Neural crest cell (in vitro differentiated cells): ENCODE measurements around the gene NSMCE1. TPM values are rescaled to one million over a fixed set of nuclear protein-coding genes. Genes with fewer than 3 reads are reported as not detected.

Experiments
- DNase-seq: peaks from one replicate; pipeline ENCODE4 v3.0.0; 2021; ENCODE audit warnings: low read depth, mixed read lengths, low spot score
- H3K27ac Mint-ChIP-seq: one replicate; pipeline ENCODE4 v1.8.0; 2021; ENCODE audit warnings: mild to moderate bottlenecking, mixed read lengths; ENCODE audit not compliant: unreplicated experiment
- H3K27me3 Mint-ChIP-seq: 2 replicates; pipeline ENCODE4 v1.8.0; 2021; ENCODE audit warnings: low read depth, mild to moderate bottlenecking, mixed read lengths
- H3K36me3 Mint-ChIP-seq: 2 replicates; pipeline ENCODE4 v1.8.0; 2021; ENCODE audit warnings: low read depth, mild to moderate bottlenecking, mixed read lengths
- H3K4me1 Mint-ChIP-seq: 2 replicates; pipeline ENCODE4 v1.8.0; 2021; ENCODE audit warnings: mixed read lengths
- H3K4me3 Mint-ChIP-seq: one replicate; pipeline ENCODE4 v1.8.0; 2021; ENCODE audit warnings: mild to moderate bottlenecking, mixed read lengths
- H3K9me3 Mint-ChIP-seq: 2 replicates; pipeline ENCODE4 v1.8.0; 2021; ENCODE audit warnings: mixed read lengths
- total RNA-seq: library from RNA; stranded (reverse); gene quantifications from 2 replicates; pipeline ENCODE4 v1.2.1, GENCODE V29; 2021
- TF ChIP-seq, protein P1 (sequence below): fragments of 200-600 bp; sonication (generic); conservative IDR thresholded peaks from 2 replicates; pipeline ENCODE4 v1.5.0; 2021; ENCODE audit warnings: antibody characterized with exemption, mild to moderate bottlenecking

Gene NSMCE1
- total RNA-seq, 1 donor from 2014 or later: 30.4 TPM

DNA sequence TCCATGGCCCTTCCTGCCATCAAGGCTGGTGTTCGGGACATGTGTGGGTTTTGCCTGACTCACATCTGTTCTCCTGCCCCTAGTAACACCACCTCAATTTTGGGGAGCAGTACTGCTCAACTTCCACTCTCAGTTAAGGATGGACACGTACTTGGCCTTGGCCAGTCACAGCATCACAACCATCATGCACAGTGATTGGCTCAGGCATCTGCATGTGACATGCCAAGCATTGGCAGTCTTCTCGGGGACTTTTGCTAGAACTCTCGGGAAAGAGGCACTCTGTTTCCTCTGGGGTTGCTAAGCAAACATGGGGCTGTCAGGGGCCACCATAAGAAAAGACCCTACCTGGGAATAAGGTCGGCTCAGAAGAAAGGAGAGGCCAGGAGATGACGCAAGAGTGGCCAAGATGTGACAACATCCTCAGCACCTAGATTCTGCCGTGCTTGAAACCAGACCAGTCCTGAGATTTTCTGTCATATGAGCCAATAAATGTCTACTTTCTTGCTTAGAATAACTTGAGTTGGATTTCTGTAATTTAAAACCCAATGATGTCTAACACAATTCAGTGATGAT, 77.1 kb downstream of the NSMCE1 start:
- peaks cover 30% of the 10 kb centered on the region for H3K27me3 Mint-ChIP-seq

DNA sequence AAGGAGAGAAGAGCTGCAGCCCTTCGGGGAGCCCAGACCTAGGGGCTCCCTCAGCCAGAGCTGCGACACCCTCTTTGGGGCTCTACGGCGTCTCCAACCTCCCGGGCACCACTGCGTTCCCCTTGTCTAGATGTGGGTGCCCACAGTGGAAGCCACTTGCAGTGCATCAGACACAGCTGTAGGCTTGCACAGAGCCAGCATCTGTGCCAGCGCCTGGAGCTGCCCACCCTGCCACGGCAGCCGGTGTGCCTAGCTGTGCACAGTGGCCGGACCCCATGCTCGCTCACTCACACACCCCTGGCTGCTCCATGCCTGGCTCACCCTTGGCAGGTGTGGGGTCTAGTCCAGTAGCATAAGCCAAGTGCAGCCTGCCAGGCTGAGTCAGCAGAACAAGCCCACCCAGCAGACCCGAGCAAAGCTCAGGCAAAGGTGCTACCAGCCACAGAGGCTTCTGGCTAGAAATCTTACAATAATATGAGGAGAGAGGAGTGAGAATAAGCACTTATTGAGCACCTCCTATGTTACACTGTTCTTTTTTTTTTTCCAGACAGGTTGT, 78.2 kb downstream of the NSMCE1 start:
- Mint-ChIP-seq H3K4me3 (no peak overlapping the region), H3K4me1 (no peaks in the 10 kb centered on the region), H3K27ac (no peak overlapping the region), H3K36me3 (no peaks in the 10 kb centered on the region), H3K27me3 (peaks cover 27% of the 10 kb centered on the region), H3K9me3 (no peaks in the 10 kb centered on the region)
- TF ChIP-seq, protein P1, sequence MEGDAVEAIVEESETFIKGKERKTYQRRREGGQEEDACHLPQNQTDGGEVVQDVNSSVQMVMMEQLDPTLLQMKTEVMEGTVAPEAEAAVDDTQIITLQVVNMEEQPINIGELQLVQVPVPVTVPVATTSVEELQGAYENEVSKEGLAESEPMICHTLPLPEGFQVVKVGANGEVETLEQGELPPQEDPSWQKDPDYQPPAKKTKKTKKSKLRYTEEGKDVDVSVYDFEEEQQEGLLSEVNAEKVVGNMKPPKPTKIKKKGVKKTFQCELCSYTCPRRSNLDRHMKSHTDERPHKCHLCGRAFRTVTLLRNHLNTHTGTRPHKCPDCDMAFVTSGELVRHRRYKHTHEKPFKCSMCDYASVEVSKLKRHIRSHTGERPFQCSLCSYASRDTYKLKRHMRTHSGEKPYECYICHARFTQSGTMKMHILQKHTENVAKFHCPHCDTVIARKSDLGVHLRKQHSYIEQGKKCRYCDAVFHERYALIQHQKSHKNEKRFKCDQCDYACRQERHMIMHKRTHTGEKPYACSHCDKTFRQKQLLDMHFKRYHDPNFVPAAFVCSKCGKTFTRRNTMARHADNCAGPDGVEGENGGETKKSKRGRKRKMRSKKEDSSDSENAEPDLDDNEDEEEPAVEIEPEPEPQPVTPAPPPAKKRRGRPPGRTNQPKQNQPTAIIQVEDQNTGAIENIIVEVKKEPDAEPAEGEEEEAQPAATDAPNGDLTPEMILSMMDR: no peak
- DNase-seq: no peak

More for the DNA sequence above, 77.1 kb downstream of the NSMCE1 start:
- no peak for DNase-seq
- Mint-ChIP-seq H3K9me3 (no peaks in the 10 kb centered on the region), H3K4me1 (no peaks in the 10 kb centered on the region), H3K36me3 (no peaks in the 10 kb centered on the region), H3K4me3 (no peak overlapping the region), H3K27ac (no peak overlapping the region)
- TF ChIP-seq, protein P1: no peak

DNA sequence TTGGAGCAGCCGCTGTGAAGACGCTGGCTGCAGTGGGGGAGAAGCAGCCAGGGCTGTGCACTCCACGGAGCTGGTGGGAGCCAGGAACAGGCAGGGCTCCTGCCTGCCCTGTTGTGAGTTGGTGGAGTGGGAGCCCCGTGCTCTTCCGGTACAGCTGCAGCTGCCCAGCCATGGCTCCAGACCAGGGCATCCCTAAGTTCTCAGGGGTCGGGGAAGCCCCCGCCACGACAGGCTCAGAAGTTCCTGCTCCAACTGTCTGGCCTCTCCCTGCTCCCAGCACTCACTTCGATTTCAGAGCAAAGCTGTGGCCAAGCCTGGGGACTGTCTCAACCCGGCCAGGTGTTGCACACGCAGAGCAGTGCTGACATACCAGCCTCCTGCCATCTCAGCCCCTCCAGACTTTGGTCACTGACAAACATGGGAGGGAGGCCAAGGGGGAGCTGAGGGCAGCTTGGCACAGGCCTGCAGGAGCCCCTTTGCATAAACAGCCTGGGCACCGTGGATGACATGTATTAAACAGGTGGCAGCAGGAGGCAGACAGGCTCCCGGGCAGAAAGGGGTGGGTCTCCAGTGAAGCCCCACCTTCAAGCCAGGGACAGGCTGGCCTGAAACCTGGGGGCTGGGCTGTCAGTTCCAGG, 79.1 kb downstream of the NSMCE1 start:
- no peaks in the 10 kb centered on the region for H3K9me3 Mint-ChIP-seq
- no peak for DNase-seq
- H3K27me3 Mint-ChIP-seq: peaks cover 17% of the 10 kb centered on the region
- TF ChIP-seq, protein P1: no peak
- H3K4me1 Mint-ChIP-seq: no peaks in the 10 kb centered on the region
- H3K36me3 Mint-ChIP-seq: no peaks in the 10 kb centered on the region
- no peak overlapping the region for H3K27ac Mint-ChIP-seq
- no peak overlapping the region for H3K4me3 Mint-ChIP-seq

DNA sequence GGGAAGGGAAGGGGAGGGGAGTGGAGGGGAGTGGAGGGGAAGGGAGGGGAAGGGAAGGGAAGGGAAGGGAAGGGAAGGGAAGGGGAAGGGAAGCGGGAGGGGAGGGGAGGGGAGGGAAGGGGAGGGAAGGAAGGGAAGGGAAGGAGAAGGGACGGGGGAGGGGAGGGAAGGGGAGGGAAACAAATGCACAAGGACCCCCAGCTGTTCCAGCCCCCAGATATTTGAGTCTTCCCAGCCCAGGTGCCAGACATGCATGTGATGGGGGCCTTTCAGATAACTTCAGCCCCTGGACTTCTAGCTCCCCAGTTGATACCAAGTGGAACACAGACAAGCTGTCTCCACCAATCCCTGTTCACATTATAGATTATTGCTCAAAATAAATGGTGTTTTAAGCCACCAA, 79.9 kb downstream of the NSMCE1 start:
- Mint-ChIP-seq H3K9me3 (no peaks in the 10 kb centered on the region), H3K27ac (no peak overlapping the region), H3K4me3 (no peak overlapping the region), H3K4me1 (no peaks in the 10 kb centered on the region), H3K36me3 (no peaks in the 10 kb centered on the region), H3K27me3 (peaks cover 14% of the 10 kb centered on the region)
- no peak for DNase-seq
- TF ChIP-seq, protein P1: no peak

DNA sequence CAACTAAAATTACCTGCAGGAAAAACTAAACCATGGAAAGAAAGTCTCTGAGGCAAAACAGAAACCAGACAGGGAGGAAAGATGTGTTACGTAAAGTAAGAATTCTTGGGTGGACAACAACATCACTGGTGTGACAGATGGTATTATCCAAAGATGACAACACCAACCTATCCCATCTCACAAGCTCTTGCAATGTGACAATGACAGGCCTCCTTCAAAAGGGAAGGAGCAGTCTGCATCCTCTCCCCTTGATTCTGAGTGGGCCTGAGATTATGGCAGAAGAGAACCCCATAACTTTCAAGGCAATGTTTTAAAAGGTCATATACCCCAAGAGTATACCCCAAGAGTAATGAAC, 82.8 kb downstream of the NSMCE1 start:
- no peaks in the 10 kb centered on the region for H3K36me3 Mint-ChIP-seq
- no peaks in the 10 kb centered on the region for H3K9me3 Mint-ChIP-seq
- H3K4me1 Mint-ChIP-seq: no peaks in the 10 kb centered on the region
- TF ChIP-seq, protein P1: no peak
- H3K27me3 Mint-ChIP-seq: peaks cover 36% of the 10 kb centered on the region
- H3K4me3 Mint-ChIP-seq: no peak overlapping the region
- no peak for DNase-seq
- H3K27ac Mint-ChIP-seq: no peak overlapping the region
